K562 (cell line): ENCODE measurements around the gene HSD3B7. TPM values are rescaled to one million over a fixed set of nuclear protein-coding genes. Genes with fewer than 3 reads are reported as not detected.

Experiments
- BCOR ChIP-seq: fragments of 450-650 bp; IDR thresholded peaks from 2 replicates; pipeline ENCODE4 v1.6.1; 2016
- GABPA ChIP-seq: fragments of 200-800 bp; sonication (Bioruptor generic); conservative IDR thresholded peaks from 2 replicates; pipeline ENCODE4 v1.6.1; 2016; ENCODE audit warnings: low read depth, missing genetic modification characterization, missing compliant biosample characterization
- HDAC3 ChIP-seq: fragments of 450-650 bp; IDR thresholded peaks from 2 replicates; pipeline ENCODE4 v1.6.1; 2018; ENCODE audit warnings: borderline replicate concordance, mild to moderate bottlenecking, moderate library complexity; ENCODE audit not compliant: partially characterized antibody
- MAFF ChIP-seq: IDR thresholded peaks from 2 replicates; pipeline ENCODE4 v1.6.1; 2012; ENCODE audit warnings: low read length, improper control_type of control experiment
- MIER1 ChIP-seq: fragments of 450-650 bp; IDR thresholded peaks from 2 replicates; pipeline ENCODE4 v1.6.1; 2016; ENCODE audit warnings: antibody characterized with exemption, mild to moderate bottlenecking, low read depth
- MTF1 ChIP-seq: fragments of 250-450 bp; sonication (Bioruptor Pico); IDR thresholded peaks from 2 replicates; pipeline ENCODE4 v1.9.0; 2021; ENCODE audit warnings: moderate library complexity, mild to moderate bottlenecking, inconsistent platforms, borderline replicate concordance
- RBBP5 ChIP-seq: fragments of 200-600 bp; sonication (generic); IDR thresholded peaks from 2 replicates; pipeline ENCODE4 v1.6.1; 2012; ENCODE audit warnings: borderline replicate concordance, mild to moderate bottlenecking, low read length, control low read depth, inconsistent platforms; ENCODE audit not compliant: insufficient read depth, poor library complexity, severe bottlenecking
- SIRT6 ChIP-seq: IDR thresholded peaks from one replicate; pipeline ENCODE4 v1.6.1; 2012; ENCODE audit warnings: low read depth, mild to moderate bottlenecking, control low read depth, inconsistent platforms, low read length, moderate library complexity
- SMAD3 ChIP-seq: fragments of 450-650 bp; formaldehyde crosslinking; conservative IDR thresholded peaks from 2 replicates; pipeline ENCODE4 v1.4.0; 2020; ENCODE audit warnings: mild to moderate bottlenecking
- TAL1 ChIP-seq: fragments of 450-650 bp; IDR thresholded peaks from 2 replicates; pipeline ENCODE4 v1.6.1; 2016; ENCODE audit warnings: mild to moderate bottlenecking
- TARDBP ChIP-seq: fragments of 450-650 bp; IDR thresholded peaks from 2 replicates; pipeline ENCODE4 v1.6.1; 2016
- U2AF1 ChIP-seq: fragments of 200-400 bp; formaldehyde crosslinking; optimal IDR thresholded peaks from 2 replicates; pipeline ENCODE3; 2017; ENCODE audit warnings: mild to moderate bottlenecking, low read depth, low read length, moderate library complexity
- XRCC3 ChIP-seq: fragments of 450-650 bp; IDR thresholded peaks from 2 replicates; pipeline ENCODE4 v1.6.1; 2017; ENCODE audit warnings: mild to moderate bottlenecking, moderate library complexity
- ZBTB12 ChIP-seq: fragments of 250-450 bp; sonication (Bioruptor Pico); IDR thresholded peaks from 2 replicates; pipeline ENCODE4 v1.4.0; 2020
- ZNF12 ChIP-seq: sonication (generic); formaldehyde crosslinking; IDR thresholded peaks from 2 replicates; pipeline ENCODE4 v1.4.0; 2020; ENCODE audit warnings: mild to moderate bottlenecking, missing genetic modification reagents
- ZNF165 ChIP-seq: fragments of 250-450 bp; sonication (Bioruptor Pico); IDR thresholded peaks from 2 replicates; pipeline ENCODE4 v1.4.0; 2020; ENCODE audit warnings: borderline replicate concordance
- ZNF184 ChIP-seq: sonication (generic); formaldehyde crosslinking; IDR thresholded peaks from 2 replicates; pipeline ENCODE4 v1.5.0; 2020; ENCODE audit warnings: missing genetic modification reagents
- ZNF274 ChIP-seq: IDR thresholded peaks from 2 replicates; pipeline ENCODE4 v1.6.1; 2011; ENCODE audit warnings: low read depth, mild to moderate bottlenecking, low read length, moderate library complexity, borderline replicate concordance
- ZNF398 ChIP-seq: fragments of 250-450 bp; sonication (Bioruptor Pico); IDR thresholded peaks from 2 replicates; pipeline ENCODE4 v1.8.0; 2021; ENCODE audit warnings: moderate library complexity, mild to moderate bottlenecking, inconsistent platforms
- ZNF507 ChIP-seq: conservative IDR thresholded peaks from 2 replicates; pipeline ENCODE4 v1.6.1; 2017; ENCODE audit warnings: missing genetic modification characterization, missing compliant biosample characterization
- ZNF592 ChIP-seq: fragments of 450-650 bp; IDR thresholded peaks from 2 replicates; pipeline ENCODE4 v1.6.1; 2017; ENCODE audit warnings: antibody characterized with exemption, mild to moderate bottlenecking
- ZNF785 ChIP-seq: fragments of 250-450 bp; sonication (Bioruptor Pico); IDR thresholded peaks from 2 replicates; pipeline ENCODE4 v1.4.0; 2020; ENCODE audit warnings: mild to moderate bottlenecking
- polyA plus RNA-seq, 8 experiments: library from polyadenylated mRNA; depleted of rRNA in 4 of 8; stranded (reverse) in 5 of 8; unstranded in 3 of 8; fragments of >200 nt; fragmentation: Nextera tagmentation in 2 of 8; fragmentation: Illumina TruSeq in 1 of 8; extraction: Ambion mirVana in 2 of 8; extraction: Trizol in 1 of 8; gene quantifications; 2 replicates each; pipeline versions ENCODE4 v1.2.1 to v1.2.3, GENCODE V29; 2011 to 2014; ENCODE audit warnings: inconsistent platforms in 1 of 8, missing spikeins in 1 of 8
- total RNA-seq, 7 experiments: library from RNA; depleted of rRNA in 6 of 7; stranded (reverse); fragments of >200 nt in 6 of 7; fragmentation: Illumina TruSeq in 2 of 7; extraction: Trizol in 2 of 7; gene quantifications; 2 replicates each; pipeline versions ENCODE4 v1.2.1 to v1.2.3, GENCODE V29; 2011 to 2021; ENCODE audit warnings: low replicate concordance in 1 of 7

HSD3B7 gene
- total and polyA plus RNA-seq, 9 of the 15 experiments (the other 6 are each of a cell fraction or from before 2014, with no cell fraction given): 5.4 to 49.1 (median 23.0) TPM

- TF ChIP-seq ZNF398 (CRISPR knock-in tag) (no peak), U2AF1 (no peak), GABPA (tag) (peak; percentile 49), XRCC3 (no peak), TARDBP (peak; percentile 81; the same call in 1 of the 2 replicates), SIRT6 (no peak), ZNF274 (no peak), ZNF507 (no peak), ZNF785 (CRISPR knock-in tag) (no peak), MIER1 (no peak), SMAD3 (no peak), ZNF592 (no peak), HDAC3 (no peak), TAL1 (no peak), ZNF12 (CRISPR knock-in tag) (no peak), RBBP5 (no peak), MAFF (no peak), MTF1 (CRISPR knock-in tag) (no peak), ZNF184 (CRISPR knock-in tag) (no peak), BCOR (no peak), ZNF165 (no peak), ZBTB12 (CRISPR knock-in tag) (no peak)
These were observed 36.0 kb upstream of the HSD3B7 start, which contains the start of gene ORAI3 (continued) for GRCh38 chr16:30948667-30949649.
